GM18526 (cell line): Measurements from ENCODE around the gene AHRR.

Source experiments
- POLR2A ChIP-seq: IDR thresholded peaks from 3 replicates; pipeline ENCODE4 v1.6.1; 2011; ENCODE audit not compliant: insufficient read length; ENCODE audit errors: extremely low read depth

AHRR gene

GRCh38 chr5:321230-321725 lies at the start of gene AHRR:
Gene AHRR, plus strand, starts transcription at chr5:321714. Its CDS starts 22,189 bp downstream, at chr5:343903.
- no peak for TF ChIP-seq POLR2A

- no peak for TF ChIP-seq POLR2A
Measured at GRCh38 chr5:278646-279045, 42.9 kb upstream of the AHRR start.

GRCh38 chr5:285991-286557 lies 35.4 kb upstream of the AHRR start:
- no peak for TF ChIP-seq POLR2A

GRCh38 chr5:298737-299125 lies 22.8 kb upstream of the AHRR start:
- TF ChIP-seq POLR2A: no peak

GRCh38 chr5:302966-303365 lies 18.5 kb upstream of the AHRR start:
- no peak for TF ChIP-seq POLR2A

- TF ChIP-seq POLR2A: no peak
Measured at GRCh38 chr5:305050-305449, 16.5 kb upstream of the AHRR start.

- TF ChIP-seq POLR2A: no peak
Measured at GRCh38 chr5:305459-305858, 16.1 kb upstream of the AHRR start.

- TF ChIP-seq POLR2A: no peak
Measured at GRCh38 chr5:306011-306805, 15.3 kb upstream of the AHRR start.

GRCh38 chr5:307306-307705 lies 14.2 kb upstream of the AHRR start:
- no peak for TF ChIP-seq POLR2A

- TF ChIP-seq POLR2A: no peak
Measured at GRCh38 chr5:307794-308579, 13.5 kb upstream of the AHRR start.

GRCh38 chr5:308672-309271 lies 12.7 kb upstream of the AHRR start:
- no peak for TF ChIP-seq POLR2A

GRCh38 chr5:310516-310915 lies 11.0 kb upstream of the AHRR start:
- TF ChIP-seq POLR2A: no peak

- no peak for TF ChIP-seq POLR2A
Measured at GRCh38 chr5:310941-311434, 10.5 kb upstream of the AHRR start.

GRCh38 chr5:311963-312362 lies 9.6 kb upstream of the AHRR start:
- TF ChIP-seq POLR2A: no peak

- TF ChIP-seq POLR2A: no peak
Measured at GRCh38 chr5:312845-313244, 8.7 kb upstream of the AHRR start.
